SHP77 treated with DMSO at 0.1 percent for 48 hours (cell line): ENCODE data around the gene ICAM5.

Experiments
- DNase-seq: peaks from one replicate; lab custom pipeline; 2025; lab: John Stamatoyannopoulos, UW

ICAM5 gene

DNA sequence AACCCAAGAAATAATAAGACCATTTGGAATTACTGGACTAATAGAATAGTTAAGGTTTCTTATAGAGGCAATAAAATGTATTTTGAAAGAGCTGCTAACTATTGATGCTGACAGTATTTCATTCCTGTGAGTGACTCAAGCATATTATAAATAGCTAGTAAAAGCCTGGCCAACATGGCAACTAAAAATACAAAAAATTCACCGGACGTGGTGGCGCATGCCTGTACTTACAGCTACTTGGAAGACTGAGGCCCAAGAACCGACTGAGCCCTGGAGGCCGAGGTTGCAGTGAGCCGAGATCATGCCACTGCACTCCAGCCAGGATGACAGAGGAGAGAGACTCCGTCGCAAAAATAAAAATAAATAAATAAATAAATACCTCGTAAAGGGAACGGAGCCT is 55.0 kb downstream of the ICAM5 start:
- DNase-seq: no peak
